ENCODE results near the gene KLF1.
"Not testable (repeated sequence)": the region's sequence is repeated elsewhere in the genome, so short reads cannot be mapped to it uniquely, and the experiment has no call there.

The KLF1 gene

DNA sequence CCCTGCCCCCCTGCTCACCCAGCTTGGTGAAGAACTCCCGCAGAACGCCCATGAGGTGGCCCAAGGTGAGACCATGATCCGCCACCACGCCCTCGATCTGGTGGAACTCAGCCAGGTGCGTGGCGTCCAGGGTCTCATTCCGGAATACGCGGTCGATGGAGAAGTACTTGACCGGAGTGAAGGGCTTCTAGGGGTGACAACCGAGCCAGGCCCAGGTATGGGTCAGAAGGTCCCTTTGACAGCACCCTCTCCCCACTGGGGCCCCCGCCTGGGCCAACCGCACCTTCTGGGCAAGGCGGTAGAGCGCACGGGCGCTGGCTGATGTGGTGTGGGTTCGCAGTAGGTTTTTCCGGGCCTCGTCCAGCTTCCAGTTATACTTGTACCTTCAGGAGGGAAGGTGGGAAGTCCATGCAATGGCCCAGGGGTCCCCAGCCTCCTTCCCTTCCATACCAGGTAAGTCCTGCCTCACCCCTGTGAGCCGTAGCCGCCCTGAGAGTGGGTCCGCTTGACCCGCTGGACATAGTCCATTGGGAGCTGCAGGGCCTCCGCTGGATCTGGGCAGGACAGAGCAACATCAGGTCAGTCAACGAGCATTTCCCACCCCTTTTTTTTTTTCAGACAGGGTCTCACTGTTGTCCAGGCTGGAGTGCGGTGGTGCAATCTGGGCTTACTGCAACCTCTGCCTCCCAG, 37.8 kb upstream of the KLF1 start:
- TF ChIP-seq, protein P1, sequence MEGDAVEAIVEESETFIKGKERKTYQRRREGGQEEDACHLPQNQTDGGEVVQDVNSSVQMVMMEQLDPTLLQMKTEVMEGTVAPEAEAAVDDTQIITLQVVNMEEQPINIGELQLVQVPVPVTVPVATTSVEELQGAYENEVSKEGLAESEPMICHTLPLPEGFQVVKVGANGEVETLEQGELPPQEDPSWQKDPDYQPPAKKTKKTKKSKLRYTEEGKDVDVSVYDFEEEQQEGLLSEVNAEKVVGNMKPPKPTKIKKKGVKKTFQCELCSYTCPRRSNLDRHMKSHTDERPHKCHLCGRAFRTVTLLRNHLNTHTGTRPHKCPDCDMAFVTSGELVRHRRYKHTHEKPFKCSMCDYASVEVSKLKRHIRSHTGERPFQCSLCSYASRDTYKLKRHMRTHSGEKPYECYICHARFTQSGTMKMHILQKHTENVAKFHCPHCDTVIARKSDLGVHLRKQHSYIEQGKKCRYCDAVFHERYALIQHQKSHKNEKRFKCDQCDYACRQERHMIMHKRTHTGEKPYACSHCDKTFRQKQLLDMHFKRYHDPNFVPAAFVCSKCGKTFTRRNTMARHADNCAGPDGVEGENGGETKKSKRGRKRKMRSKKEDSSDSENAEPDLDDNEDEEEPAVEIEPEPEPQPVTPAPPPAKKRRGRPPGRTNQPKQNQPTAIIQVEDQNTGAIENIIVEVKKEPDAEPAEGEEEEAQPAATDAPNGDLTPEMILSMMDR (IDR thresholded peaks at IDR 0.05; ENCODE audit: low read depth, low read length), result no peak
- no peak for DNase-seq (ENCODE audit: extremely low read depth, low read depth)

DNA sequence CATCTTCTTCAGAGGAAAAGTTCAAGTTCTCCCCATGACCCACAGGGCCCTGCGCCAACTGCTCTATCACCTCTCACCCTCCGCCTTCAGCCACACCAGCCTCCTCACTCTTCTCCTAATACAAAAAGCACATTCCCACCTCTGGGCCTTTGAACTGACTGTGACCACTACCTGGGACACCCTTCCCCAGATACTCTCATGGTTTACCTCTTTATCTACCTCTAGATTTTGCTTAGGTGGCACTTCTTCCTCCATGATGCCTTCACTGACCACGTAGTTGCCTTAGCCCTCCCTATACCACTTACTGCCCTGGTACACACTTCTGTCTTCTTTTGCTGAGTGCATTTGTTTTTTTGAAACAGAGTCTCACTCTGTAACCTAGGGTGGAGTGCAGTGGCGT, 36.0 kb upstream of the KLF1 start:
- no peak for DNase-seq (ENCODE audit: extremely low read depth, low read depth)
- TF ChIP-seq, protein P1 (IDR thresholded peaks at IDR 0.05; ENCODE audit: low read depth, low read length), result no peak

DNA sequence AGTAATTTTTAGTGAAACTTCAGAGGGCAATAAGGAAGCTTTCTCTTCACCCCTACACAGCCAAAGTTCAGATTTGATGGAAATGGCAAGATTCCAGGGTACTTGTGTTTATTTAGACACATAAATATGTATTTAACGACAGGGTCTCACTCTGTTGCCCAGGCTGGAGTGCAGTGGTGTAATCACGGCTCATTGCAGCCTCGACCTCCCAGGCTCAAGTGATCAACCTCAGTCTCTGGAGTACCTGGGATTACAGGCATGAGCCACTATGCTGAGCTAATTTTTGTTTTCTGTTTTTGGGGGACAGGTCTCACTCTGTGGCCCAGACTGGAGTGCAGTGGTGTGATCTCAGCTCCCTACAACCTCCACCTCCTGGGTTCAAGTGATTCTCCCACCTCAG, 34.0 kb upstream of the KLF1 start:
- TF ChIP-seq, protein P1 (IDR thresholded peaks at IDR 0.05; ENCODE audit: low read depth, low read length), result no peak
- DNase-seq (ENCODE audit: extremely low read depth, low read depth), result no peak

DNA sequence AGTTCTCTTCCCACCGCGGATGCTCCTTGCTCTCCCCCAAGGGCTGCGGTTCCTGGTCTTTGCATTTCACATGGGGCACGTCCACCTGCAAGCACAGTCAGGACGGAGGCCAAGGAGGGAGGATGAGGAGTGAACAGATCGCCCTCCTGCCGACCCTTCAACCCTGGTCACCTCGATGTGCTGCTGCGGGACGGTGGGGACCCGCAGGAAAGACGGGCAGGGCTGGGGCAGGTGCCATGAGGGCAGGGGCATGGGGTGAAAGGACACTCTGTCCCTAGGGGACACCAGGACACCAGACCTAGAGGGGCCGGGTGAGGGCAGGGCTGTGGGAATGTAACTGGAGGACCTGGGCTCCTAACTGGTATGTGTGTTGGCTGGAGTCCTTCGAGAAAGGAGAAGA, 31.3 kb upstream of the KLF1 start:
- DNase-seq (ENCODE audit: extremely low read depth, low read depth), result no peak
- TF ChIP-seq, protein P1 (IDR thresholded peaks at IDR 0.05; ENCODE audit: low read depth, low read length), result no peak

DNA sequence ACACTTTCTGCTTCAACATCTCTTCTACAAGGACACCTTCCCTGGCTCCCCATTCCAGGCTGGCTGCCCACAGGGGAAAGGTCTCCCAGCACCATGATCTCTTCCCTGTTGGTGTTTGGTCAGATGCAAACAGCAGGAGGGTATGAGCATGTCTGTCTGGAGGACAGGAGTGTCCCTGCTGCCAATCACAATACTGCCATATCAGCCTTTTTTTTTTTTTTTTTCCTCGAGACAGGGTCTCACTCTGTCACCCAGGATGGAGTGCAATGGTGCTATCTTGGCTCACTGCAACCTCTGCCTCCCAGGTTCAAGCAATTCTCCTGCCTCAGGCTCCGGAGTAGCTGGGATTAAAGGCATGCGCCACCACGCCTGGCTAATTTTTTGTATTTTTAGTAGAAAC, 28.9 kb upstream of the KLF1 start:
- DNase-seq (ENCODE audit: extremely low read depth, low read depth), result not testable (repeated sequence)

DNA sequence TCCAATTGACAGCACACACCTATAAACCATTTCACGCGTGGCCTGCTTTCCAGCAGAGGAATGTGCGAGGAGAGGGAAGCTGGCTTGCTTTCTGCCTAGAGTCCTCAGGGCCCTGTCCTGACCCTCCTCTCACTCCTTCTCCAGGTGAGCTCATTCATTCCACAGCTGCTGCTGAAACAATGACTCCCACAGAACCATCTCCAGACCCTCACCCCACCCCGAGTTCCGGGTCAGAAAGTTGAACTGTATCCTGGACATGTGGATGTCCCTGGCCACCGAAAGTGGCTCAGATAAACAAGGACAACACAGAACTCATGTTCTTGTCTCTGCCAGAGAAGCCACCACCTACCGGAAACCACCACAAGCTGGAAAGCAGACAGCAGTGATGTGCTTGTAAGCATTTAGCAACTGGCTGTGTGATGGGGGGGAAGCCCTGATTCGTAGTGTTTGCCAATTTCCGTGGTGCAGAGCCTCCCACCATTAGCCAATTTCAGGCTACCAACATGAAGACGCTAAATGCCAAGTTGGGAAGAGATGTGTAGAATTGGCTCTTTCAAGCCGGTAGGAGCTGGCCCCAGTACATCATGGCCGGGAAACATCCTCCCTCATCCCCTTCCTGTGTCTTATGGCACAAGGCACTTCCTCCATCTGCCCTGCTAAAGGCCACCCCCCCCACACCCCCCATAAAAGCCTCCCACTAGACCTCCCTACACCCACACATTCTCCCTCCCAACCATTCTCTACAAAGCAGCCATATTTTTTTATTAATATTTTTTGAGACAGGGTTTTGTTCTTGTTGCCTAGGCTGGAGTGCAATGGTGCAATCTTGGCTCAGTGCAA, 27.1 kb upstream of the KLF1 start:
- TF ChIP-seq, protein P1 (IDR thresholded peaks at IDR 0.05; ENCODE audit: low read depth, low read length), result no peak
- DNase-seq (ENCODE audit: extremely low read depth, low read depth), result no peak

DNA sequence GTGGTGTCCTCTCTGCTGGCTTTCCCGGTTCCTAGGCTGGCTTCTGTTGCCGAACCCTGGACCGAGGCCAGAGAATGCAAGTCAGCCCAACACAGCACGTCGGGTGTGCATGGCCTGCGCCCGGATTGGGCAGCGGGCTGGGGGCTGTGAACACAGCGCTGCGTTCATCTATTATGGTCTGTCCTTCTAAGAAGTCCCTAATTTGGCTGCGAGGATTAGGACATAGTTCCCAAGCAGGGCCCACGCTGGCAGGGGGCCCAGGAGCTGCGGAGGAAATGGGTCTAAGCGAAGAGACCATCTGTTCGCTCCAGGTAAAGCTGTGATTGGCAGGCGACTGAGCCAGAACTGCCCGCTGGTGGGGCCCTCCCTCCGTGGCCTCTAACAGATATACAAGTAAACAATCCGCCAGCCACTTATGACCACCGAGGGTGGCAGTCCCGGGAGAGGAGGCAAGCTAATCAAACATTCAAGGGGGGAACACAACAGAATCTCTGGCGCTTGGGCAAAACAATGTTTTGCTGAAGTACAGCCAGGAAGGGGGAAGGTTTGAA, 26.1 kb upstream of the KLF1 start:
- TF ChIP-seq, protein P1 (IDR thresholded peaks at IDR 0.05; ENCODE audit: low read depth, low read length), result no peak
- no peak for DNase-seq (ENCODE audit: extremely low read depth, low read depth)

All from AG09319 (cell line).